H9 (cell line): ENCODE results near the gene TNIK. TPM values are rescaled to one million over a fixed set of nuclear protein-coding genes. Genes with fewer than 3 reads are reported as not detected.

ENCODE experiments used
- DNase-seq: peaks from one replicate; pipeline ENCODE4 v3.0.0-alpha.2; 2017
- H2AFZ ChIP-seq: one replicate; pipeline ENCODE4 v1.6.1; 2013; ENCODE audit warnings: mild to moderate bottlenecking, low read length, control low read depth, moderate library complexity
- H2AK5ac ChIP-seq: 2 replicates; pipeline ENCODE4 v1.6.1; 2013; ENCODE audit warnings: low read length, control low read depth, mixed read lengths; ENCODE audit not compliant: insufficient read length
- H2BK120ac ChIP-seq: one replicate; pipeline ENCODE4 v1.6.1; 2013; ENCODE audit warnings: low read depth, mild to moderate bottlenecking, low read length, control low read depth, inconsistent platforms; ENCODE audit not compliant: poor library complexity, severe bottlenecking
- H2BK12ac ChIP-seq: 2 replicates; pipeline ENCODE4 v1.6.1; 2013; ENCODE audit warnings: low read length, control low read depth, mixed read lengths, low read depth; ENCODE audit not compliant: insufficient read length
- H2BK15ac ChIP-seq: 2 replicates; pipeline ENCODE4 v1.6.1; 2013; ENCODE audit warnings: low read depth, low read length, control low read depth
- H2BK20ac ChIP-seq: one replicate; pipeline ENCODE4 v1.6.1; 2013; ENCODE audit warnings: low read depth, mild to moderate bottlenecking, low read length, control low read depth, inconsistent platforms; ENCODE audit not compliant: poor library complexity, severe bottlenecking
- H2BK5ac ChIP-seq: 2 replicates; pipeline ENCODE4 v1.6.1; 2013; ENCODE audit warnings: low read length, control low read depth, mixed read lengths; ENCODE audit not compliant: insufficient read length
- H3K14ac ChIP-seq: 2 replicates; pipeline ENCODE4 v1.6.1; 2013; ENCODE audit warnings: low read length, control low read depth; ENCODE audit not compliant: insufficient read depth
- H3K18ac ChIP-seq: 2 replicates; pipeline ENCODE4 v1.6.1; 2013; ENCODE audit warnings: low read depth, mild to moderate bottlenecking, mixed read lengths, low read length, control low read depth; ENCODE audit not compliant: insufficient read length
- H3K23ac ChIP-seq: 2 replicates; pipeline ENCODE4 v1.6.1; 2013; ENCODE audit warnings: low read length, control low read depth, mixed read lengths, low read depth; ENCODE audit not compliant: insufficient read length
- H3K23me2 ChIP-seq: 2 replicates; pipeline ENCODE4 v1.6.1; 2013; ENCODE audit warnings: low read depth, mild to moderate bottlenecking, mixed read lengths, low read length, control low read depth; ENCODE audit not compliant: insufficient read length, poor library complexity, severe bottlenecking
- H3K27ac ChIP-seq: 2 replicates; pipeline ENCODE4 v1.5.1; 2013; ENCODE audit warnings: low read length, control low read depth, mixed read lengths, low read depth; ENCODE audit not compliant: insufficient read length
- H3K27me3 ChIP-seq: 2 replicates; pipeline ENCODE4 v1.6.1; 2013; ENCODE audit warnings: low read length, control low read depth, inconsistent platforms; ENCODE audit not compliant: insufficient read depth
- H3K4ac ChIP-seq: 2 replicates; pipeline ENCODE4 v1.6.1; 2013; ENCODE audit warnings: low read depth, mild to moderate bottlenecking, control low read depth, inconsistent platforms, low read length, moderate library complexity
- H3K4me1 ChIP-seq: 2 replicates; pipeline ENCODE4 v1.6.1; 2013; ENCODE audit warnings: low read length, control low read depth, inconsistent platforms; ENCODE audit not compliant: insufficient read depth
- H3K4me2 ChIP-seq: 2 replicates; pipeline ENCODE4 v1.6.1; 2013; ENCODE audit warnings: low read length, control low read depth, mixed read lengths; ENCODE audit not compliant: insufficient read length, insufficient read depth
- H3K56ac ChIP-seq: 2 replicates; pipeline ENCODE4 v1.6.1; 2013; ENCODE audit warnings: low read depth, mild to moderate bottlenecking, mixed read lengths, low read length, control low read depth; ENCODE audit not compliant: insufficient read length
- H3K79me1 ChIP-seq: 2 replicates; pipeline ENCODE4 v1.6.1; 2013; ENCODE audit warnings: low read depth, mild to moderate bottlenecking, moderate library complexity, low read length, control low read depth, inconsistent platforms; ENCODE audit not compliant: insufficient read depth, poor library complexity, severe bottlenecking
- H3K79me2 ChIP-seq: 2 replicates; pipeline ENCODE4 v1.6.1; 2013; ENCODE audit warnings: low read length, control low read depth, inconsistent platforms; ENCODE audit not compliant: insufficient read depth
- H3K9ac ChIP-seq: 2 replicates; pipeline ENCODE4 v1.6.1; 2013; ENCODE audit warnings: low read length, control low read depth, mixed read lengths; ENCODE audit not compliant: insufficient read length; ENCODE audit errors: extremely low read depth
- H3K9me3 ChIP-seq: one replicate; pipeline ENCODE4 v1.6.1; 2013; ENCODE audit warnings: low read depth, low read length, inconsistent platforms; ENCODE audit not compliant: control insufficient read depth
- H3T11ph ChIP-seq: one replicate; pipeline ENCODE4 v1.6.1; 2013; ENCODE audit warnings: mild to moderate bottlenecking, low read length, control low read depth, inconsistent platforms
- H4K20me1 ChIP-seq: one replicate; pipeline ENCODE4 v1.6.1; 2013; ENCODE audit not compliant: control insufficient read depth, insufficient read length, insufficient read depth
- H4K5ac ChIP-seq: 2 replicates; pipeline ENCODE4 v1.6.1; 2013; ENCODE audit warnings: low read depth, mild to moderate bottlenecking, mixed read lengths, low read length, control low read depth; ENCODE audit not compliant: insufficient read length
- H4K8ac ChIP-seq: replicated peaks from 2 replicates; pipeline ENCODE4 v1.6.1; 2013; ENCODE audit warnings: low read length, control low read depth, mixed read lengths, low read depth; ENCODE audit not compliant: insufficient read length
- H4K91ac ChIP-seq: 2 replicates; pipeline ENCODE4 v1.6.1; 2013; ENCODE audit warnings: low read depth, mild to moderate bottlenecking, moderate library complexity, mixed read lengths, low read length, control low read depth; ENCODE audit not compliant: insufficient read length
- H3K27ac Mint-ChIP-seq, 3 experiments: 2 replicates in 2 of 3; 3 replicates in 1 of 3; pipeline ENCODE4 v1.8.0; 2020 to 2021; ENCODE audit warnings: mixed read lengths in 3 of 3, mild to moderate bottlenecking in 1 of 3, moderate library complexity in 1 of 3
- H3K27me3 Mint-ChIP-seq: 2 replicates; pipeline ENCODE4 v1.8.0; 2021; ENCODE audit warnings: low read depth, mild to moderate bottlenecking, moderate library complexity, mixed read lengths
- H3K36me3 Mint-ChIP-seq, 3 experiments: 2 replicates in 2 of 3; 3 replicates in 1 of 3; pipeline ENCODE4 v1.8.0; 2020 to 2021; ENCODE audit warnings: low read depth in 3 of 3, mixed read lengths in 3 of 3; ENCODE audit not compliant: insufficient read depth in 1 of 3
- H3K4me1 Mint-ChIP-seq, 2 experiments: 2 replicates each; pipeline ENCODE4 v1.8.0; 2020; ENCODE audit warnings: mixed read lengths in 2 of 2
- H3K4me3 Mint-ChIP-seq, 2 experiments: 2 replicates in 1 of 2; 3 replicates in 1 of 2; pipeline ENCODE4 v1.8.0; 2020 to 2021; ENCODE audit warnings: mild to moderate bottlenecking in 2 of 2, mixed read lengths in 2 of 2, moderate library complexity in 1 of 2
- H3K9me3 Mint-ChIP-seq, 2 experiments: 2 replicates in 1 of 2; 3 replicates in 1 of 2; pipeline ENCODE4 v1.8.0; 2020; ENCODE audit warnings: mild to moderate bottlenecking in 2 of 2, mixed read lengths in 2 of 2, moderate library complexity in 1 of 2
- CTCF ChIP-seq: fragments of 200-600 bp; sonication (generic); conservative IDR thresholded peaks from 3 replicates; pipeline ENCODE4 v1.8.0; 2021; ENCODE audit warnings: antibody characterized with exemption, mild to moderate bottlenecking
- WGBS: extraction: QIAGEN DNeasy Blood & Tissue Kit; methylation state at CpG from one replicate; pipeline ENCODE4 v1.1.7; 2013; ENCODE audit warnings: missing lambda C conversion rate, low lambda C conversion rate, mixed read lengths; ENCODE audit not compliant: insufficient read length; ENCODE audit errors: extremely low coverage; 5-methylcytosine and 5-hydroxymethylcytosine counted together
- total RNA-seq: library from RNA; stranded (reverse); gene quantifications from 2 replicates; pipeline ENCODE4 v1.2.1, GENCODE V29; 2021

The TNIK gene
- total RNA-seq, 1 experiment from 2014 or later, result 15.9 TPM

GRCh38 chr3:171326717-171327440 lies 133.3 kb downstream of the TNIK start:
- Histone ChIP-seq H4K91ac (no peak overlapping the region), H4K5ac (no peak overlapping the region), H2AFZ (no peak overlapping the region), H2BK5ac (no peak overlapping the region), H2BK120ac (no peak overlapping the region), H3K79me2 (peaks cover 2% of the 10 kb centered on the region; the same call in 1 of the 2 replicates), H3K4ac (no peak overlapping the region), H4K20me1 (no peaks in the 10 kb centered on the region), H3K4me2 (no peak overlapping the region), H3K79me1 (no peaks in the 10 kb centered on the region), H2BK20ac (no peak overlapping the region), H3K27me3 (no peaks in the 10 kb centered on the region), H3K56ac (no peak overlapping the region), H3K27ac (no peak overlapping the region), H2AK5ac (no peak overlapping the region), H2BK12ac (no peak overlapping the region), H3K23ac (no peak overlapping the region), H3K9me3 (no peaks in the 10 kb centered on the region), H3K23me2 (no peaks in the 10 kb centered on the region), H4K8ac (no peak overlapping the region), H3K4me1 (peaks cover 5% of the 10 kb centered on the region), H3K9ac (no peak overlapping the region), H3T11ph (no peak overlapping the region), H3K18ac (no peak overlapping the region), H2BK15ac (no peak overlapping the region), H3K14ac (no peak overlapping the region)
- TF ChIP-seq CTCF, result no peak
- H3K9me3 Mint-ChIP-seq, result peaks cover 3 to 7% of the 10 kb centered on the region in 2 experiments; a peak in 3 of 5 replicates
- WGBS, result no CpG with 5 or more reads among the region's 1 CpG
- DNase-seq, result no peak
- no peaks in the 10 kb centered on the region for H3K27me3 Mint-ChIP-seq
- peaks cover 19 to 34% of the 10 kb centered on the region in 2 experiments for H3K4me1 Mint-ChIP-seq
- H3K27ac Mint-ChIP-seq, result peak overlapping the region in 2 of 3 experiments; percentile 17 to 27; a peak in 1 of 7 replicates
- no peak overlapping the region for H3K4me3 Mint-ChIP-seq
- peaks cover 0 to 8% (median 0%) of the 10 kb centered on the region in 3 experiments; a peak in 1 of 7 replicates for H3K36me3 Mint-ChIP-seq
